ENCODE data around the gene CCBE1.

Gene CCBE1

GRCh38 chr18:59605633-59606192 lies 91.5 kb downstream of the CCBE1 start:
- no peaks in the 10 kb centered on the region for H3K36me3 ChIP-seq (ENCODE audit: control insufficient read depth, insufficient read depth, low read length)
- H3K4me1 ChIP-seq (ENCODE audit: control insufficient read depth, insufficient read depth, low read length, poor library complexity, severe bottlenecking) = no peaks in the 10 kb centered on the region
- no peak overlapping the region for H3K4me3 ChIP-seq (ENCODE audit: extremely low read depth, insufficient read depth, low read length, poor library complexity, severe bottlenecking)
- H3K9me3 ChIP-seq (ENCODE audit: control insufficient read depth, low read length) = no peaks in the 10 kb centered on the region
- H3K27ac ChIP-seq (ENCODE audit: low read depth, low read length, severe bottlenecking) = no peak overlapping the region
- WGBS, 2 experiments (ENCODE audit: insufficient coverage in 2 of 2) = 93 to 95% methylated on average over 12 to 13 of the region's 13 CpGs

- Histone ChIP-seq H3K36me3 (ENCODE audit: control insufficient read depth, insufficient read depth, low read length) (no peaks in the 10 kb centered on the region), H3K27ac (ENCODE audit: low read depth, low read length, severe bottlenecking) (no peak overlapping the region), H3K9me3 (ENCODE audit: control insufficient read depth, low read length) (no peaks in the 10 kb centered on the region), H3K4me3 (ENCODE audit: extremely low read depth, insufficient read depth, low read length, poor library complexity, severe bottlenecking) (no peak overlapping the region), H3K4me1 (ENCODE audit: control insufficient read depth, insufficient read depth, low read length, poor library complexity, severe bottlenecking) (no peaks in the 10 kb centered on the region)
- 100% methylated on average over 1 to 3 of the region's 3 CpGs for WGBS, 2 experiments (ENCODE audit: insufficient coverage in 2 of 2)
Observed at GRCh38 chr18:59604877-59605276, 92.3 kb downstream of the CCBE1 start.

GRCh38 chr18:59597049-59597448 lies 100.2 kb downstream of the CCBE1 start:
- H3K4me3 ChIP-seq (ENCODE audit: extremely low read depth, insufficient read depth, low read length, poor library complexity, severe bottlenecking) = no peak overlapping the region
- H3K4me1 ChIP-seq (ENCODE audit: control insufficient read depth, insufficient read depth, low read length, poor library complexity, severe bottlenecking) = no peaks in the 10 kb centered on the region
- no peak overlapping the region for H3K27ac ChIP-seq (ENCODE audit: low read depth, low read length, severe bottlenecking)
- H3K9me3 ChIP-seq (ENCODE audit: control insufficient read depth, low read length) = no peaks in the 10 kb centered on the region
- whole genome bisulfite sequencing, 2 experiments (ENCODE audit: insufficient coverage in 2 of 2) = 100% methylated on average over 2 to 3 of the region's 3 CpGs
- no peaks in the 10 kb centered on the region for H3K36me3 ChIP-seq (ENCODE audit: control insufficient read depth, insufficient read depth, low read length)

- no peak overlapping the region for H3K4me3 ChIP-seq (ENCODE audit: extremely low read depth, insufficient read depth, low read length, poor library complexity, severe bottlenecking)
- no peaks in the 10 kb centered on the region for H3K9me3 ChIP-seq (ENCODE audit: control insufficient read depth, low read length)
- no peak overlapping the region for H3K27ac ChIP-seq (ENCODE audit: low read depth, low read length, severe bottlenecking)
- no peaks in the 10 kb centered on the region for H3K4me1 ChIP-seq (ENCODE audit: control insufficient read depth, insufficient read depth, low read length, poor library complexity, severe bottlenecking)
- no peaks in the 10 kb centered on the region for H3K36me3 ChIP-seq (ENCODE audit: control insufficient read depth, insufficient read depth, low read length)
Observed at GRCh38 chr18:59593291-59593717, 103.9 kb downstream of the CCBE1 start.

GRCh38 chr18:59592624-59593023 lies 104.6 kb downstream of the CCBE1 start:
- WGBS, 2 experiments (ENCODE audit: insufficient coverage in 2 of 2) = 85 to 86% methylated on average over 2 of the region's 3 CpGs
- H3K9me3 ChIP-seq (ENCODE audit: control insufficient read depth, low read length) = no peaks in the 10 kb centered on the region
- no peaks in the 10 kb centered on the region for H3K4me1 ChIP-seq (ENCODE audit: control insufficient read depth, insufficient read depth, low read length, poor library complexity, severe bottlenecking)
- no peaks in the 10 kb centered on the region for H3K36me3 ChIP-seq (ENCODE audit: control insufficient read depth, insufficient read depth, low read length)
- H3K27ac ChIP-seq (ENCODE audit: low read depth, low read length, severe bottlenecking) = no peak overlapping the region
- no peak overlapping the region for H3K4me3 ChIP-seq (ENCODE audit: extremely low read depth, insufficient read depth, low read length, poor library complexity, severe bottlenecking)

GRCh38 chr18:59582395-59582794 lies 114.8 kb downstream of the CCBE1 start:
- WGBS, 2 experiments (ENCODE audit: insufficient coverage in 2 of 2) = no CpG with 5 or more reads among the region's 1 CpG
- H3K27ac ChIP-seq (ENCODE audit: low read depth, low read length, severe bottlenecking) = no peak overlapping the region
- no peaks in the 10 kb centered on the region for H3K36me3 ChIP-seq (ENCODE audit: control insufficient read depth, insufficient read depth, low read length)
- H3K9me3 ChIP-seq (ENCODE audit: control insufficient read depth, low read length) = no peaks in the 10 kb centered on the region
- H3K4me1 ChIP-seq (ENCODE audit: control insufficient read depth, insufficient read depth, low read length, poor library complexity, severe bottlenecking) = no peaks in the 10 kb centered on the region
- no peak overlapping the region for H3K4me3 ChIP-seq (ENCODE audit: extremely low read depth, insufficient read depth, low read length, poor library complexity, severe bottlenecking)

- Histone ChIP-seq H3K4me1 (ENCODE audit: control insufficient read depth, insufficient read depth, low read length, poor library complexity, severe bottlenecking) (no peaks in the 10 kb centered on the region), H3K9me3 (ENCODE audit: control insufficient read depth, low read length) (no peaks in the 10 kb centered on the region), H3K36me3 (ENCODE audit: control insufficient read depth, insufficient read depth, low read length) (no peaks in the 10 kb centered on the region), H3K27ac (ENCODE audit: low read depth, low read length, severe bottlenecking) (no peak overlapping the region), H3K4me3 (ENCODE audit: extremely low read depth, insufficient read depth, low read length, poor library complexity, severe bottlenecking) (no peak overlapping the region)
- 82 to 89% methylated on average over 6 to 7 of the region's 7 CpGs for WGBS, 2 experiments (ENCODE audit: insufficient coverage in 2 of 2)
Observed at GRCh38 chr18:59579509-59579908, 117.7 kb downstream of the CCBE1 start.

- WGBS, 2 experiments (ENCODE audit: insufficient coverage in 2 of 2) = 83% methylated on average over 1 of the region's 1 CpG; no CpG with 5 or more reads in 1 of the 2 experiments
- Histone ChIP-seq H3K27ac (ENCODE audit: low read depth, low read length, severe bottlenecking) (no peak overlapping the region), H3K9me3 (ENCODE audit: control insufficient read depth, low read length) (no peaks in the 10 kb centered on the region), H3K4me3 (ENCODE audit: extremely low read depth, insufficient read depth, low read length, poor library complexity, severe bottlenecking) (no peak overlapping the region), H3K36me3 (ENCODE audit: control insufficient read depth, insufficient read depth, low read length) (no peaks in the 10 kb centered on the region), H3K4me1 (ENCODE audit: control insufficient read depth, insufficient read depth, low read length, poor library complexity, severe bottlenecking) (no peaks in the 10 kb centered on the region)
Observed at GRCh38 chr18:59577386-59577655, 119.9 kb downstream of the CCBE1 start.

GRCh38 chr18:59576541-59577385 lies 120.5 kb downstream of the CCBE1 start:
- WGBS, 2 experiments (ENCODE audit: insufficient coverage in 2 of 2) = 92 to 98% methylated on average over 4 to 10 of the region's 10 CpGs
- Histone ChIP-seq H3K27ac (ENCODE audit: low read depth, low read length, severe bottlenecking) (no peak overlapping the region), H3K4me3 (ENCODE audit: extremely low read depth, insufficient read depth, low read length, poor library complexity, severe bottlenecking) (no peak overlapping the region), H3K4me1 (ENCODE audit: control insufficient read depth, insufficient read depth, low read length, poor library complexity, severe bottlenecking) (no peaks in the 10 kb centered on the region), H3K36me3 (ENCODE audit: control insufficient read depth, insufficient read depth, low read length) (no peaks in the 10 kb centered on the region), H3K9me3 (ENCODE audit: control insufficient read depth, low read length) (no peaks in the 10 kb centered on the region)

GRCh38 chr18:59575995-59576394 lies 121.2 kb downstream of the CCBE1 start:
- H3K9me3 ChIP-seq (ENCODE audit: control insufficient read depth, low read length) = no peaks in the 10 kb centered on the region
- H3K36me3 ChIP-seq (ENCODE audit: control insufficient read depth, insufficient read depth, low read length) = no peaks in the 10 kb centered on the region
- no peak overlapping the region for H3K4me3 ChIP-seq (ENCODE audit: extremely low read depth, insufficient read depth, low read length, poor library complexity, severe bottlenecking)
- 90 to 93% methylated on average over 2 to 3 of the region's 4 CpGs for WGBS, 2 experiments (ENCODE audit: insufficient coverage in 2 of 2)
- H3K4me1 ChIP-seq (ENCODE audit: control insufficient read depth, insufficient read depth, low read length, poor library complexity, severe bottlenecking) = no peaks in the 10 kb centered on the region
- no peak overlapping the region for H3K27ac ChIP-seq (ENCODE audit: low read depth, low read length, severe bottlenecking)

GRCh38 chr18:59573962-59574361 lies 123.3 kb downstream of the CCBE1 start:
- Histone ChIP-seq H3K36me3 (ENCODE audit: control insufficient read depth, insufficient read depth, low read length) (no peaks in the 10 kb centered on the region), H3K9me3 (ENCODE audit: control insufficient read depth, low read length) (no peaks in the 10 kb centered on the region), H3K4me3 (ENCODE audit: extremely low read depth, insufficient read depth, low read length, poor library complexity, severe bottlenecking) (no peak overlapping the region), H3K27ac (ENCODE audit: low read depth, low read length, severe bottlenecking) (no peak overlapping the region), H3K4me1 (ENCODE audit: control insufficient read depth, insufficient read depth, low read length, poor library complexity, severe bottlenecking) (no peaks in the 10 kb centered on the region)
- WGBS, 2 experiments (ENCODE audit: insufficient coverage in 2 of 2) = 88 to 100% methylated on average over 1 to 2 of the region's 2 CpGs

Data from mesodermal cell (in vitro differentiated cells).